Endothelial cell of umbilical vein (primary cell): ENCODE data around the gene LOXL4. TPM values are rescaled to one million over a fixed set of nuclear protein-coding genes. Genes with fewer than 3 reads are reported as not detected.

Experiments used
- BruUV-seq: library from RNA; stranded (reverse); fragments of 400-500 nt; replicated peaks from 2 replicates; lab custom pipeline; 2021; lab: Mats Ljungman, UMichigan
- CTCF ChIA-PET: fragments of 300-600, 350-600 bp; sonication (Branson Sonifier 250); formaldehyde crosslinking; loops from one replicate; lab custom pipeline; 2021; ENCODE audit warnings: antibody characterized with exemption, inconsistent platforms; lab: Charles Lee
- POLR2A ChIA-PET: fragments of 300-600, 350-600 bp; sonication (Branson Sonifier 250); formaldehyde crosslinking; loops from one replicate; lab custom pipeline; 2021; ENCODE audit warnings: antibody characterized with exemption, inconsistent platforms; lab: Charles Lee
- DNase-seq: peaks from one replicate; pipeline ENCODE4 v3.0.0-alpha.2; 2011; ENCODE audit warnings: low read depth, low spot score
- FAIRE-seq: peaks from 2 replicates; lab custom pipeline; 2011; peaks lifted over from hg19 to GRCh38; lab: Jason Lieb, UNC
- H2AFZ ChIP-seq: 2 replicates; pipeline ENCODE4 v1.6.0; 2012; ENCODE audit warnings: low read depth, low read length, control low read depth, inconsistent platforms
- H3K27ac ChIP-seq: 2 replicates; pipeline ENCODE4 v1.5.1; 2011; ENCODE audit warnings: low read depth, mild to moderate bottlenecking, control low read depth, low read length, moderate library complexity; ENCODE audit not compliant: insufficient read depth
- H3K27me3 ChIP-seq, 2 experiments: 2 replicates each; pipeline versions ENCODE4 v1.6.0 to v1.6.1; 2011; ENCODE audit warnings: low read length in 2 of 2, mixed read lengths in 1 of 2; ENCODE audit not compliant: control insufficient read depth in 2 of 2, insufficient read depth in 2 of 2
- H3K36me3 ChIP-seq, 2 experiments: 2 replicates in 1 of 2; 3 replicates in 1 of 2; pipeline ENCODE4 v1.5.1; 2011; ENCODE audit warnings: low read length in 2 of 2, mild to moderate bottlenecking in 1 of 2, moderate library complexity in 1 of 2; ENCODE audit not compliant: control insufficient read depth in 2 of 2, insufficient read depth in 2 of 2; ENCODE audit errors: extremely low read depth in 1 of 2
- H3K4me1 ChIP-seq: 3 replicates; pipeline ENCODE4 v1.5.1; 2011; ENCODE audit warnings: mild to moderate bottlenecking, low read length; ENCODE audit not compliant: control insufficient read depth, insufficient read depth; ENCODE audit errors: extremely low read depth
- H3K4me2 ChIP-seq: 2 replicates; pipeline ENCODE4 v1.6.1; 2011; ENCODE audit warnings: low read length, control low read depth, mixed read lengths; ENCODE audit not compliant: insufficient read depth
- H3K4me3 ChIP-seq, 3 experiments: fragments of 200-600 bp in 1 of 3; sonication (generic), shearing (Covaris generic) in 1 of 3; replicated peaks in 1 of 3; 2 replicates each; pipeline ENCODE4 v1.5.1; 2011 to 2016; ENCODE audit warnings: control low read depth in 3 of 3, low read length in 3 of 3, mild to moderate bottlenecking in 2 of 3, inconsistent platforms in 1 of 3, low read depth in 1 of 3, moderate library complexity in 1 of 3; ENCODE audit not compliant: insufficient read depth in 1 of 3
- H3K79me2 ChIP-seq: 2 replicates; pipeline ENCODE4 v1.6.0; 2012; ENCODE audit warnings: low read length, inconsistent platforms; ENCODE audit not compliant: control insufficient read depth, insufficient read depth
- H3K9ac ChIP-seq: replicated peaks from 2 replicates; pipeline ENCODE3; 2011; ENCODE audit warnings: low read length, control low read depth; ENCODE audit not compliant: insufficient read depth; ENCODE audit errors: extremely low read depth
- H3K9me1 ChIP-seq: replicated peaks from 3 replicates; pipeline ENCODE4 v1.6.0; 2011; ENCODE audit warnings: mild to moderate bottlenecking, low read length; ENCODE audit not compliant: control insufficient read depth, insufficient read depth; ENCODE audit errors: extremely low read depth
- H3K9me3 ChIP-seq: replicated peaks from 2 replicates; pipeline ENCODE4 v1.5.1; 2012; ENCODE audit warnings: low read length, inconsistent platforms; ENCODE audit not compliant: control insufficient read depth, insufficient read depth
- H4K20me1 ChIP-seq: replicated peaks from 2 replicates; pipeline ENCODE3; 2011; ENCODE audit warnings: mild to moderate bottlenecking, low read length; ENCODE audit not compliant: control insufficient read depth, insufficient read depth; ENCODE audit errors: extremely low read depth
- CTCF ChIP-seq, 2 donors: IDR thresholded peaks; 1 replicate in 1 of 2; 2 replicates in 1 of 2; pipeline ENCODE4 v1.5.1; 2011; ENCODE audit warnings: low read length in 2 of 2, mild to moderate bottlenecking in 2 of 2, moderate library complexity in 2 of 2, control low read depth in 1 of 2, inconsistent platforms in 1 of 2, low read depth in 1 of 2; ENCODE audit not compliant: insufficient read depth in 1 of 2; ENCODE audit errors: extremely low read depth in 1 of 2
- EZH2 ChIP-seq: IDR thresholded peaks from 2 replicates; pipeline ENCODE4 v1.6.1; 2012; ENCODE audit warnings: borderline replicate concordance, low read depth, mild to moderate bottlenecking, moderate library complexity, low read length, inconsistent platforms; ENCODE audit not compliant: severe bottlenecking
- FOS ChIP-seq: IDR thresholded peaks from 2 replicates; pipeline ENCODE4 v1.6.1; 2011; ENCODE audit warnings: mild to moderate bottlenecking, low read length, moderate library complexity, borderline replicate concordance; ENCODE audit not compliant: insufficient read depth
- GATA2 ChIP-seq: IDR thresholded peaks from 2 replicates; pipeline ENCODE4 v1.7.0; 2011; ENCODE audit warnings: low read depth, mild to moderate bottlenecking, moderate library complexity, mixed read lengths, low read length; ENCODE audit not compliant: insufficient read length, insufficient read depth
- JUN ChIP-seq: IDR thresholded peaks from 2 replicates; pipeline ENCODE4 v1.6.1; 2011; ENCODE audit warnings: borderline replicate concordance, low read depth; ENCODE audit not compliant: insufficient read length, insufficient read depth
- MAX ChIP-seq: IDR thresholded peaks from 2 replicates; pipeline ENCODE4 v1.6.1; 2011; ENCODE audit not compliant: insufficient read depth, insufficient read length
- MYC ChIP-seq: IDR thresholded peaks from one replicate; pipeline ENCODE4 v1.6.1; 2011; ENCODE audit warnings: mild to moderate bottlenecking, low read depth, low read length
- POLR2A ChIP-seq: IDR thresholded peaks from 2 replicates; pipeline ENCODE4 v1.6.1; 2012; ENCODE audit warnings: low read depth, mild to moderate bottlenecking, control low read depth, low read length
- POLR2AphosphoS5 ChIP-seq: IDR thresholded peaks from 2 replicates; pipeline ENCODE4 v1.6.1; 2012; ENCODE audit warnings: low read depth, mild to moderate bottlenecking, control low read depth, low read length, moderate library complexity; ENCODE audit not compliant: insufficient read depth
- dilution Hi-C: fragments of 300-500 bp; cut with MboI; formaldehyde crosslinking; loops from one replicate; pipeline ENCODE4 v1.15.0; 2019; ENCODE audit warnings: low sequenced_read_pairs; ENCODE audit not compliant: extremely low pct_ligation_motif_present
- intact Hi-C: fragments of 100-400 bp; cut with micrococcal nuclease; formaldehyde crosslinking; loops from one replicate; pipeline ENCODE4 v1.10.0; 2022
- polyA plus RNA-seq, 4 experiments: library from polyadenylated mRNA; depleted of rRNA in 3 of 4; stranded (reverse) in 3 of 4; unstranded in 1 of 4; fragments of >200 nt; gene quantifications; 2 replicates each; pipeline versions ENCODE4 v1.2.1 to v1.2.3, GENCODE V29; 2011 to 2012; ENCODE audit warnings: missing spikeins in 1 of 4
- total RNA-seq: library from RNA; stranded (reverse); gene quantifications from 2 replicates; pipeline ENCODE4 v1.2.3, GENCODE V29; 2021

The LOXL4 gene
- total and polyA plus RNA-seq, 2 donors (not counting 3 experiments of a cell fraction or from before 2014, with no cell fraction given), result 1.4 to 1.9 TPM

GRCh38 chr10:98244586-98244985 is 23.4 kb downstream of the LOXL4 start:
- POLR2A ChIA-PET, result no interaction called here
- no peak for FAIRE-seq
- no peaks in the 10 kb centered on the region for H3K79me2 ChIP-seq
- no peaks in the 10 kb centered on the region for H3K4me1 ChIP-seq
- DNase-seq, result no peak
- no peaks in the 10 kb centered on the region for H4K20me1 ChIP-seq
- H3K9me1 ChIP-seq, result no peaks in the 10 kb centered on the region
- no peak overlapping the region for H3K4me3 ChIP-seq
- H3K27ac ChIP-seq, result no peak overlapping the region
- intact Hi-C loops, result no loop called here
- no peaks in the 10 kb centered on the region for H3K9me3 ChIP-seq
- dilution Hi-C loops, result no loop called here
- no peak overlapping the region for H2AFZ ChIP-seq
- no TSS peak for BruUV-seq
- no peak overlapping the region for H3K4me2 ChIP-seq
- TF ChIP-seq GATA2, result no peak
- TF ChIP-seq POLR2AphosphoS5, result no peak
- no peak for TF ChIP-seq POLR2A
- no peak for TF ChIP-seq FOS
- no peak for TF ChIP-seq CTCF (IDR thresholded peaks at IDR 0.05; ENCODE audit: extremely low read depth in 1 of 2, insufficient read depth in 1 of 2, low read depth in 1 of 2, low read length in 2 of 2)
- TF ChIP-seq MAX, result no peak
- no peak for TF ChIP-seq JUN
- TF ChIP-seq EZH2, result no peak
- TF ChIP-seq MYC, result no peak
- H3K9ac ChIP-seq, result no peak overlapping the region
- no peaks in the 10 kb centered on the region for H3K27me3 ChIP-seq
- CTCF ChIA-PET, result interaction anchor here (1.1 to 4.3 kb wide), 3 partner anchors 20 to 1032 kb away, joined by 4 to 68 read pairs (median 5); no protein-coding TSS in a partner anchor
- peaks cover 4 to 6% of the 10 kb centered on the region in 2 experiments for H3K36me3 ChIP-seq
